Large intestine (tissue), 3 donors: ENCODE measurements around the gene MEPCE. TPM values are rescaled to one million over a fixed set of nuclear protein-coding genes. Genes with fewer than 3 reads are reported as not detected.
"Not testable (repeated sequence)": the region's sequence is repeated elsewhere in the genome, so short reads cannot be mapped to it uniquely, and the experiment has no call there.

Experiments used
- DNase-seq, 2 donors: peaks; one replicate each; pipeline versions ENCODE4 v3.0.0 to v3.0.0-alpha.2; 2013
- H3K27ac ChIP-seq: one replicate; pipeline ENCODE4 v1.5.1; 2013; ENCODE audit warnings: low read length
- H3K27me3 ChIP-seq: 2 replicates; pipeline ENCODE4 v1.6.1; 2013; ENCODE audit warnings: low read length; ENCODE audit not compliant: control insufficient read depth, insufficient read depth
- H3K36me3 ChIP-seq: 2 replicates; pipeline ENCODE4 v1.6.1; 2013; ENCODE audit warnings: low read length; ENCODE audit not compliant: control insufficient read depth, insufficient read depth
- H3K4me1 ChIP-seq: one replicate; pipeline ENCODE4 v1.6.1; 2013; ENCODE audit warnings: low read length; ENCODE audit not compliant: control insufficient read depth, insufficient read depth
- H3K4me3 ChIP-seq: one replicate; pipeline ENCODE4 v1.5.1; 2013; ENCODE audit warnings: low read length
- H3K9me3 ChIP-seq: one replicate; pipeline ENCODE4 v1.6.1; 2013; ENCODE audit warnings: mild to moderate bottlenecking, low read depth, low read length, moderate library complexity; ENCODE audit not compliant: control insufficient read depth
- WGBS: methylation state at CpG from one replicate; pipeline ENCODE4 v1.1.5; 2013; ENCODE audit warnings: low lambda C conversion rate; ENCODE audit not compliant: insufficient coverage; 5-methylcytosine and 5-hydroxymethylcytosine counted together
- polyA plus RNA-seq: library from polyadenylated mRNA; unstranded; fragments of 120-200 nt; gene quantifications from one replicate; pipeline ENCODE4 v1.2.1, GENCODE V29; 2013

MEPCE gene
- polyA plus RNA-seq, 1 donor, result 37.6 TPM

- Histone ChIP-seq H3K36me3 (no peaks in the 10 kb centered on the region), H3K27ac (peak overlapping the region; percentile 84), H3K27me3 (no peaks in the 10 kb centered on the region), H3K4me1 (peaks cover 26% of the 10 kb centered on the region), H3K9me3 (no peaks in the 10 kb centered on the region), H3K4me3 (no peak overlapping the region)
- no CpG with 5 or more reads among the region's 9 CpGs for WGBS
- DNase-seq, result peak in 1 of 2 donors; percentile 54
Measured at GRCh38 chr7:100443096-100443840, 13.6 kb downstream of the MEPCE start.

DNA sequence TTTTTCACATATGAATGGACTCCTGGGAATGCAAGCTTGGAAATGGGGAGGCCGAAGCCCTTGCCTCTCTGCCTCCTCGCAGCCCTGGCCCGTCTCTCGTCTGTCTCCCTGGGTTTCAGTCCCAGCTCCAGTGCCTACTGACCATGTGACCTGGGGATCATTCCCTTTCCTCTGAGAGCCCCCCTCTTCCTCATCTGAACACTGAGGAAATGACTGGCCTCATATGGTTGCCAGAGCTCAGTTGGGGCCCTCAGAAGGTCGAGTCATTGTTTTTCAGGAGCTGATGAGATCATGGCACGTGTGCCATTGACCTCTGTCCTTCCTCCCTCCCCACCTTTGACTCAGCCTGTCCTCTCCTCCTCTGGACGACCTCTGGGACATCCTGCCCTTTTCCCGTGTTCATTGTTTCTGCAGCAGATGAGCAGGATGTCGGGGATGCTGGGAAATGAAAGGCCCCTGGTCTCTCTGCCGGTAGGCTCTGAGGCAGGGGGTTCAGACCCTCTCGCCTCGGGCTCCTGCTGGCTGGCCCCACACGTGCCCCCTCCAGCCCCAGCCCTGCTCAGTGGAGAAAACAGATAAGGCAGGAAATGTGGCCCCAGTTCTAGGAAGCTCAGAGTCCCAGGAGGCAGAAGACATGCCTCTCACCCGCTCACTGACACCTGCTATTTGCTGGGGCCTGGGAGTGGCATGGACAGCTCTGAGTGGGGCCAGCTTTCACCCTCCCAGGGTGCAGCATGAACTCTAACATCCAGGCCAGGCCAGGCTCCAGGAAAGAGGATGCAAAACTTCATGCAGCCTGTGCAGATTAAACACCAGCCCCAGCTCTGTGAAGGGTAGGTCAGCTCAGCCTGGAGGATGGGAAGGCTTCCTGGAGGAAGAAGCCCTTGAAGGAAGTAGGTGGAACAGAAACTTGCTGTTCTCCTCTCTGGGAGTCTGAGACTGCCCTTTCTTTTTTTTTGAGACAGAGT lies 15.0 kb downstream of the MEPCE start:
- DNase-seq, result peak; percentile 89 to 95
- WGBS, result no CpG with 5 or more reads among the region's 14 CpGs
- no peaks in the 10 kb centered on the region for H3K36me3 ChIP-seq
- peaks cover 26% of the 10 kb centered on the region for H3K4me1 ChIP-seq
- no peak overlapping the region for H3K4me3 ChIP-seq
- no peaks in the 10 kb centered on the region for H3K9me3 ChIP-seq
- no peaks in the 10 kb centered on the region for H3K27me3 ChIP-seq
- H3K27ac ChIP-seq, result peak overlapping the region; percentile 84

DNA sequence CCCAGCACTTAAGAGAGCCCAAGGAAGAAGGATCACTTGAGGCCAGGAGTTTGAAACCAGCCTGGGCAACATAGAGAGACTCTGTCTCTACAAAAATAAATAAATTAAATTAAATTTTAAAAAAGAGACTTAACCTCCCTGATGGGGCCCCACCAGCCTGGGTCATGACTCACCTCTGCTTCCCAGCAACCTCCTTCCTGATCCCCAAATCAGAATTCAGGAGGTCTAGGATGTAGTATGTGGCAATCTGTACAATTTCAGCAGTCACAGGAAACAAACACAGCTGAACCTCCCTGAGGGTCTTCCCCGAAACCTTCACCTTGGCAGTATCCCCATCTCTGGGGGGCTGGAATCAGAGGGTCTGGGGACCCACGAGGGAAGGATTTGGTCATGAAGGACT lies 16.4 kb downstream of the MEPCE start:
- H3K4me1 ChIP-seq, result peaks cover 33% of the 10 kb centered on the region
- no CpG with 5 or more reads among the region's 2 CpGs for WGBS
- H3K27me3 ChIP-seq, result no peaks in the 10 kb centered on the region
- no peaks in the 10 kb centered on the region for H3K36me3 ChIP-seq
- no peak for DNase-seq
- no peaks in the 10 kb centered on the region for H3K9me3 ChIP-seq
- no peak overlapping the region for H3K4me3 ChIP-seq
- H3K27ac ChIP-seq, result no peak overlapping the region

GRCh38 chr7:100447363-100447762 lies 17.7 kb downstream of the MEPCE start:
- not testable (repeated sequence) for H3K27ac ChIP-seq, H3K9me3 ChIP-seq, H3K4me3 ChIP-seq, H3K27me3 ChIP-seq, DNase-seq, H3K36me3 ChIP-seq
- WGBS, result no CpG with 5 or more reads among the region's 8 CpGs
- peaks cover 33% of the 10 kb centered on the region for H3K4me1 ChIP-seq

GRCh38 chr7:100449190-100449795 lies 19.7 kb downstream of the MEPCE start:
- Histone ChIP-seq H3K4me3 (no peak overlapping the region), H3K36me3 (no peaks in the 10 kb centered on the region), H3K27me3 (no peaks in the 10 kb centered on the region), H3K9me3 (no peaks in the 10 kb centered on the region), H3K27ac (no peak overlapping the region), H3K4me1 (peaks cover 18% of the 10 kb centered on the region)
- DNase-seq, result no peak
- whole genome bisulfite sequencing, result no CpG with 5 or more reads among the region's 13 CpGs

DNA sequence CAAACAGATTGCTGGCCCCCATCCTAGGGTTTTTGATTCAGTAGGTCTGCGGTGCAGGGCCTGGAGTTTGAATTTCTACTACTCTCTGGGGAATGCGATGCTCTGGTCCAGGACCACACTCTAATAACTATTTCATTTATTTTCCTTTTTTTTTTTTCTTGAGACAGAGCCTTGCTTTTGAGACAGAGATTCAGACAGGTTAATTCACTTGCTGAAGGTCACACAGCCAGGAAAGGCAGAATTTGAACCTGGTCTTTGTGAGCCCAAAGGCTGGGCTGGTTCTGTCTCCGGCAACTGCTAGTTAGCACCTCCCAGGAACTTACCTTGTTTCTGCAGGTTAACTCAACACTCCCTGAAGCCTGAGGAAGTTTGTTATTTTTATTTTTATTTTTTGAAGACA lies 22.9 kb downstream of the MEPCE start:
- DNase-seq, result no peak
- Histone ChIP-seq H3K36me3 (no peaks in the 10 kb centered on the region), H3K4me3 (no peak overlapping the region), H3K4me1 (peaks cover 6% of the 10 kb centered on the region), H3K9me3 (no peaks in the 10 kb centered on the region), H3K27ac (no peak overlapping the region), H3K27me3 (no peaks in the 10 kb centered on the region)
- 100% methylated on average over 2 of the region's 3 CpGs for WGBS

GRCh38 chr7:100453854-100454253 lies 24.2 kb downstream of the MEPCE start:
- WGBS, result no CpG with 5 or more reads among the region's 8 CpGs
- H3K27ac ChIP-seq, H3K36me3 ChIP-seq, H3K4me3 ChIP-seq, H3K4me1 ChIP-seq, H3K9me3 ChIP-seq, H3K27me3 ChIP-seq, DNase-seq: not testable (repeated sequence)

DNA sequence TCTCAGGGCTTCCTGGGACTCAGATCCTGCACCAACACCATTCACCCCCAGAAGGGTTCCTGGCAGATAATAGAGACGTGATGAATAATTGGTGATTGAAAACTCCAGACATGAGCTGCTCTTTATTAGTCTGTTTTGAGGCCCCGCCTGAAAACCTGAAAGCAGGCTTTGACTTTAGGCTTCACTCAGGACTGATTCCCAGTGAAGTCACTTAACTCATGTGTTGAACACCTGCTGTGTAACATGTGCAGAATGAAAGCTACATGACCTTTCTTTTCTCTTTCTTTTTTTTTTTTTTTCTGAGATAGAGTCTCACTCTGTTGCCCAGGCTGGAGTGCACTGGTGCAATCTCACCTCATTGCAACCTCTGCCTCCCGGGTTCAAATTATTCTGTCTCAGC lies 25.6 kb downstream of the MEPCE start:
- no peaks in the 10 kb centered on the region for H3K9me3 ChIP-seq
- no CpG with 5 or more reads among the region's 3 CpGs for WGBS
- H3K27ac ChIP-seq, result no peak overlapping the region
- no peak for DNase-seq
- no peak overlapping the region for H3K4me3 ChIP-seq
- peaks cover 3% of the 10 kb centered on the region for H3K4me1 ChIP-seq
- no peaks in the 10 kb centered on the region for H3K36me3 ChIP-seq
- H3K27me3 ChIP-seq, result no peaks in the 10 kb centered on the region

DNA sequence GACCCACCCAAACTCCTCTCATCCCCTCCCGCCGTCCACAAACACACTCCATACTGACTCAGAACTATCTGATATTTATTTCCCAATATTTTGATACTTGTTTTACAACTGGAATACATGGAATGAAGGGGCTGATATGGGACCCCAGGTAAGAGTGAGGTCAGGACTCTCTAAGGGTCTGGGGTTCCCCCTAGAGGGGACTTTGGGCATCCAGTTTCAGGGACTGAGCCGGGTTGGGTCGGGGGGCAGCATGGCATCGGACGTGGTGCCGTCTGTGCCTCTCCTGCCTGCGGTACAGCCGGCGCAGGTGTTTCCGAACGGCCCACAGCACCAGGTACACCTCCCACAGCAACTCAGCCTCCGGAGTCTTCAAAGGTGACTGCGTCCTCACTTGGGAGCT lies 26.9 kb downstream of the MEPCE start:
- no peak overlapping the region for H3K4me3 ChIP-seq
- DNase-seq, result no peak
- H3K4me1 ChIP-seq, result no peaks in the 10 kb centered on the region
- no peaks in the 10 kb centered on the region for H3K27me3 ChIP-seq
- WGBS, result no CpG with 5 or more reads among the region's 14 CpGs
- no peak overlapping the region for H3K27ac ChIP-seq
- H3K36me3 ChIP-seq, result no peaks in the 10 kb centered on the region
- H3K9me3 ChIP-seq, result no peaks in the 10 kb centered on the region

DNA sequence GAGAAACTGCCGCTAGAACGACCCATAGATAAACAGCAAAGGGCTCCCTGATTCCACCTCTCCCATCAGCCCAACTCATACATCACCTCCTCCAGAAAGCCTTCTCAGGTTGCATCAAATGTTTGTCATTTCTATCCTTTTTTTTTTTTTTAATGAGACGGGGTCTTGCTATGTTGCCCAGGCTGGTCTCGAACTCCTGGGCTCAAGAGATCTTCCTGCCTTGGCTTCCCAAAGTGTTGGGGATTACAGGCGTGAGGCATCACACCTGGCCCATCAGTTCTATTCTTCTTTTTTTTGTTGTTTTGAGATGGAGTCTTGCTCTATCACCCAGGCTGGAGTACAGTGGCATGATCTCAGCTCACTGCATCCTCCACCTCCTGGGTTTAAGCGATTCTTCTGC lies 27.4 kb downstream of the MEPCE start:
- no peaks in the 10 kb centered on the region for H3K36me3 ChIP-seq
- no peak for DNase-seq
- WGBS, result no CpG with 5 or more reads among the region's 6 CpGs
- no peak overlapping the region for H3K27ac ChIP-seq
- no peak overlapping the region for H3K4me3 ChIP-seq
- H3K4me1 ChIP-seq, result no peaks in the 10 kb centered on the region
- no peaks in the 10 kb centered on the region for H3K9me3 ChIP-seq
- H3K27me3 ChIP-seq, result no peaks in the 10 kb centered on the region
